Measurements from ENCODE around the gene THADA.

The THADA gene

GRCh38 chr2:43341959-43342757 is 253.7 kb downstream of the THADA start:
- DNase-seq = no peak

GRCh38 chr2:43340945-43341356 is 254.9 kb downstream of the THADA start:
- no peak for DNase-seq

GRCh38 chr2:43340066-43340465 is 255.8 kb downstream of the THADA start:
- no peak for DNase-seq

GRCh38 chr2:43333656-43334144 is 262.1 kb downstream of the THADA start:
- no peak for DNase-seq

GRCh38 chr2:43333101-43333655 is 262.7 kb downstream of the THADA start:
- no peak for DNase-seq

GRCh38 chr2:43332653-43333052 is 263.2 kb downstream of the THADA start:
- no peak for DNase-seq

GRCh38 chr2:43331422-43331821 is 264.4 kb downstream of the THADA start:
- no peak for DNase-seq

GRCh38 chr2:43329637-43330036 is 266.2 kb downstream of the THADA start:
- no peak for DNase-seq

GRCh38 chr2:43328832-43329231 is 267.0 kb downstream of the THADA start:
- DNase-seq = no peak

GRCh38 chr2:43328133-43328532 is 267.7 kb downstream of the THADA start:
- no peak for DNase-seq

- peak; percentile 25 for DNase-seq
These were observed 268.7 kb downstream of the THADA start for GRCh38 chr2:43327119-43327518.

GRCh38 chr2:43326101-43326825 is 269.6 kb downstream of the THADA start:
- no peak for DNase-seq

- no peak for DNase-seq
These were observed 270.6 kb downstream of the THADA start for GRCh38 chr2:43325107-43325811.

GRCh38 chr2:43324259-43325106 is 271.4 kb downstream of the THADA start:
- DNase-seq = no peak

GRCh38 chr2:43323857-43324256 is 272.0 kb downstream of the THADA start:
- no peak for DNase-seq

- DNase-seq = no peak
These were observed 274.4 kb downstream of the THADA start for GRCh38 chr2:43321446-43321845.

- DNase-seq = no peak
These were observed 276.3 kb downstream of the THADA start for GRCh38 chr2:43319541-43319940.

GRCh38 chr2:43318791-43319190 is 277.0 kb downstream of the THADA start:
- DNase-seq = no peak

GRCh38 chr2:43317680-43318079 is 278.2 kb downstream of the THADA start:
- no peak for DNase-seq

- no peak for DNase-seq
These were observed 278.6 kb downstream of the THADA start for GRCh38 chr2:43317194-43317593.

- no peak for DNase-seq
These were observed 280.4 kb downstream of the THADA start for GRCh38 chr2:43315482-43315881.

GRCh38 chr2:43314299-43314927 is 281.4 kb downstream of the THADA start:
- no peak for DNase-seq

All from DMS79 (cell line).